ENCODE results near the gene CALM1.

CALM1 gene

DNA sequence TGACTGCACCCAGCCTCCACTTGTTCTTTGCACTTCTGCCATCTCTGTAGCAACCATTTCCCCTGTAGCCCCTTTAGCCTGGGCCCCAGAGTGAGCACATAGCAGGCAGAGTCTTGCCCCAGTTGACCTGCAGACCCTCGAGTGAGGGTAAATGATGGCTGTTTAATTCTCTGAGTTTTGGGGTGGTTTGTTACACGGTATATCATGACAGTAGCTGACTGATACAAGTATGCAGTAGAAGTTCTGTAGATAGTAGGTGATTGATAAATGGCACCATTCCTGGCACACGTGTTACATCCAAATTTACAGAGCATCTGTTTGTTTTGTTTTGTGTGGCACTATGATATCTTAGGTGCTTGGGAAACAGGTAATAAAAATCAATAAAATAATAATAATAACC lies 32.4 kb downstream of the CALM1 start:
- in situ Hi-C loops (cut with HindIII; ENCODE audit: low sequenced_read_pairs) = no loop called here
- no peak overlapping the region for H3K4me3 ChIP-seq (ENCODE audit: low read depth, low read length)
- TF ChIP-seq, protein P1, sequence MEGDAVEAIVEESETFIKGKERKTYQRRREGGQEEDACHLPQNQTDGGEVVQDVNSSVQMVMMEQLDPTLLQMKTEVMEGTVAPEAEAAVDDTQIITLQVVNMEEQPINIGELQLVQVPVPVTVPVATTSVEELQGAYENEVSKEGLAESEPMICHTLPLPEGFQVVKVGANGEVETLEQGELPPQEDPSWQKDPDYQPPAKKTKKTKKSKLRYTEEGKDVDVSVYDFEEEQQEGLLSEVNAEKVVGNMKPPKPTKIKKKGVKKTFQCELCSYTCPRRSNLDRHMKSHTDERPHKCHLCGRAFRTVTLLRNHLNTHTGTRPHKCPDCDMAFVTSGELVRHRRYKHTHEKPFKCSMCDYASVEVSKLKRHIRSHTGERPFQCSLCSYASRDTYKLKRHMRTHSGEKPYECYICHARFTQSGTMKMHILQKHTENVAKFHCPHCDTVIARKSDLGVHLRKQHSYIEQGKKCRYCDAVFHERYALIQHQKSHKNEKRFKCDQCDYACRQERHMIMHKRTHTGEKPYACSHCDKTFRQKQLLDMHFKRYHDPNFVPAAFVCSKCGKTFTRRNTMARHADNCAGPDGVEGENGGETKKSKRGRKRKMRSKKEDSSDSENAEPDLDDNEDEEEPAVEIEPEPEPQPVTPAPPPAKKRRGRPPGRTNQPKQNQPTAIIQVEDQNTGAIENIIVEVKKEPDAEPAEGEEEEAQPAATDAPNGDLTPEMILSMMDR (IDR thresholded peaks at IDR 0.05; ENCODE audit: low read depth, low read length) = no peak
- DNase-seq (ENCODE audit: low read depth, low spot score) = no peak

DNA sequence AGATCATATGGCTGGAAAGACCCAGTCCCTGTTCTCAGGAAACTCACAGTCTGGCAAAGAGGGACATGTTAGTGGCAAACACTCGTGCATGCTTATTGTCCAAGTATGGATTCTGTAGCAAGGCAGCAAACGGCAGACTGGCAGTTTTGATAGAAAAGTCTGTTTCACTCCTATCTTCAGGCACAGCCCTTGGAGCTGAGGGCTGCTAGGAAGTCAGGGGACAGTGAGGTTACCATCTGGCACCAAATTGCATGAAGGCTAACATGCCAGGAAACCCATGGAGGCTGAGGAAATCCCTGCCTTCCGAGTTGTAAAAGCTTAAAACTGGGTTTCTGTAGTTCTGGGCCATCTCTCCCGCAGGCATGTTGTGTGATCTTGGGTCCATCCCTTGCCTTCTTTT lies 32.9 kb downstream of the CALM1 start:
- H3K4me3 ChIP-seq (ENCODE audit: low read depth, low read length) = no peak overlapping the region
- in situ Hi-C loops (cut with HindIII; ENCODE audit: low sequenced_read_pairs) = no loop called here
- no peak for DNase-seq (ENCODE audit: low read depth, low spot score)
- TF ChIP-seq, protein P1 (IDR thresholded peaks at IDR 0.05; ENCODE audit: low read depth, low read length) = no peak

DNA sequence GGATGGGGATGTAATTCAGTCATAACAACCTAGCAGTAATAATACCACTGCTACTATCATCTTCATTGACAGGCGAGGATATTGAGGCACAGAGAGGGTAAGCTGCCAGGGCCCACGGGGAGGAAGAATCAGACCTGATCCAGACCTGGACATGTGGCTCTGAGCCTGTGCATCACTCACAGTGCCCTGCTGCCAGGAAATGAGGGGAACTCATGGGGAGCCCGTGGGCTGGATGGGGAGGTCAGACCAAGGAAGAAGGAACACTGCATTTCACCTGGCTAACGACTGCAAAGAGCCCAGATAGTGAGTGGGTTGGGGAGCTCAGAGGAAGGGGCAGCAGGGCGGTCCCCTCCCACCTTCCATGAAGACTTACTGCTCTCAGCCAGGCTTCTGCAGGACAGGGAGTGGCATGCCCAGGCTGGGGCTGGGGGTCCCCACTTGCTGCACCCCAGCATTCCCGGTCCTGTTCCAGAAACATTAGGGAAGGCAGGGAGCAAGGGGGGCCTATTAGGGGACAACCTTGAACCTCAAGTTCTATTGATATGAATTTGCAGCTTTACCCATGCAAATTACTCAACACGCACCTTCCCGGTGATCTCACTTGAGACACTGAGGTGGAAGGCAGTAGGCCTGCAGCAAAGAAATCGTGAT lies 37.7 kb downstream of the CALM1 start:
- no peak overlapping the region for H3K4me3 ChIP-seq (ENCODE audit: low read depth, low read length)
- TF ChIP-seq, protein P1 (IDR thresholded peaks at IDR 0.05; ENCODE audit: low read depth, low read length) = no peak
- DNase-seq (ENCODE audit: low read depth, low spot score) = no peak
- in situ Hi-C loops (cut with HindIII; ENCODE audit: low sequenced_read_pairs) = no loop called here

DNA sequence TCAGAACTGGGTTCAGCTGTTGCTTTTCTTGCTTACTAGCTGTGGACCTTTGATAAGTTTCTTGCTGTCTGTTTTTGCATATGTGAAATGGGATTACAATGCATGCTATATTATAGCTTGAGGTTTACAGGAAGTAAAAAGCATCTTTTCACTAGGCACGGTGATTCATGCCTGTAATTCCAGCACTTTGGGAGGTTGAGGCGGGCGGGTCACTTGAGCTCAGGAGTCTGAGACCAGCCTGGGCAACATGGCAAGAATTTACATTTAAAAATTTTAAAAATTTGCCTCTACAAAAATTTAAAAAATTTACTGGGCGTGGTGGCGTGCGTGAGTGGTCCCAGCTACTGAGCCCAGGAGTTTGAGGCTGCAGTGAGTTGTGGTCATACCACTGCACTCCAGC lies 42.0 kb downstream of the CALM1 start:
- no peak overlapping the region for H3K4me3 ChIP-seq (ENCODE audit: low read depth, low read length)
- TF ChIP-seq, protein P1 (IDR thresholded peaks at IDR 0.05; ENCODE audit: low read depth, low read length) = no peak
- in situ Hi-C loops (cut with HindIII; ENCODE audit: low sequenced_read_pairs) = no loop called here
- no peak for DNase-seq (ENCODE audit: low read depth, low spot score)

DNA sequence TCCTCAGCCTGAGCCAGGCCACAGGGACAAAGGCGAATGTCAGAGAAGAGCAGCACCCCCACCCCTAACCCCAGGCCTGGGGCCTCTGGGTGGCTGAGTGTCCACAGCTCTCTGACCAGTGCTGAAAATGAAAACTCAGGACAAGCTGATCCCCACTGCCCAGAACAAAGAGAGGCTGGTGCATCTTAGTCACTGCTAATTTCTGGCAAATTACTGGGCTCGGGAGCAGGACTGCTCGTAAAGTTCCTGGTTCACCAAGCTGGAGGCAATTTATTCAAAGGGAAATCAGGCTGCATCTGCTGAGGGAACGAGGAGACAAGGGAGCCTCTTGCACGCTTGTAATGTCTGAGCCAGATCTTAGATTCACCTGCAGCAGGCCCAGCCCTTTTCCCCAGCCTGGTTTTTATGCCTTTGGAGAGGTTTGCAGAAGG lies 43.2 kb downstream of the CALM1 start:
- in situ Hi-C loops (cut with HindIII; ENCODE audit: low sequenced_read_pairs) = no loop called here
- no peak for DNase-seq (ENCODE audit: low read depth, low spot score)
- TF ChIP-seq, protein P1 (IDR thresholded peaks at IDR 0.05; ENCODE audit: low read depth, low read length) = no peak
- H3K4me3 ChIP-seq (ENCODE audit: low read depth, low read length) = no peak overlapping the region

DNA sequence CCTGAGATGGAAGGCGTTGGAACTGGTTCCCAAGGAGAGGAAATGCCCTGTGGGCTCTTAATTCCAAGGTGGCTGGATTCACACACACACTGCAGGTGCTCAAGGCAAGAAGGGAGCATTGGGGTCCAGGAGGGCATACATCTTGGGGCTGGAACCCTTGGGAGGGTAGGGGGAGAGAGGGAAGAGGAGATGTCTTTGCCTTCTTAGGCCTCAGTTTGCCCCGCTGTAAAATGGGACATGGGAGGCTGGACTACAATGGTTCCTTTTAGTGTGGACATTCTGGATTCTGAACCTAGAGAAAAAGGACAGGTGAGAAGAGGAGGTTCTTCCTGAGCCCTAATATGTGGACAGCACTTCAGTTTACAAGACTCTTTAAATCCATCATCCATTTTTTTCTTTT lies 43.8 kb downstream of the CALM1 start:
- in situ Hi-C loops (cut with HindIII; ENCODE audit: low sequenced_read_pairs) = no loop called here
- DNase-seq (ENCODE audit: low read depth, low spot score) = no peak

More for the DNA sequence above, 43.8 kb downstream of the CALM1 start:
- no peak overlapping the region for H3K4me3 ChIP-seq (ENCODE audit: low read depth, low read length)
- TF ChIP-seq, protein P1 (IDR thresholded peaks at IDR 0.05; ENCODE audit: low read depth, low read length) = no peak
